SU-DHL-6 (cell line): ENCODE data around the gene INPP4B.

ENCODE experiments used
- H2AFZ ChIP-seq: fragments of 200-600 bp; sonication (generic); 2 replicates; pipeline ENCODE4 v1.6.1; 2014; ENCODE audit warnings: low read depth, mild to moderate bottlenecking, moderate library complexity, mixed read lengths, antibody characterized with exemption, low read length; ENCODE audit not compliant: severe bottlenecking
- H3F3A ChIP-seq: fragments of 200-600 bp; shearing (Covaris generic); 2 replicates; pipeline ENCODE4 v1.6.0; 2016; ENCODE audit warnings: antibody characterized with exemption, mild to moderate bottlenecking; ENCODE audit not compliant: insufficient read depth
- H3K27ac ChIP-seq: fragments of 200-600 bp; sonication (generic); 2 replicates; pipeline ENCODE4 v1.5.1; 2016; ENCODE audit warnings: low read depth, mild to moderate bottlenecking, low read length, moderate library complexity, mixed read lengths
- H3K27me3 ChIP-seq: fragments of 200-600 bp; sonication (generic), shearing (Covaris generic); 2 replicates; pipeline ENCODE4 v1.6.0; 2014; ENCODE audit warnings: mild to moderate bottlenecking, low read length
- H3K36me3 ChIP-seq: fragments of 200-600 bp; sonication (generic); 2 replicates; pipeline ENCODE4 v1.6.1; 2014; ENCODE audit warnings: mild to moderate bottlenecking, low read length, mixed read lengths
- H3K4me2 ChIP-seq: fragments of 300-600, 200-600 bp; shearing (Covaris generic), sonication (generic); 2 replicates; pipeline ENCODE4 v1.6.0; 2014; ENCODE audit warnings: low read length, low read depth, mild to moderate bottlenecking; ENCODE audit not compliant: poor library complexity, severe bottlenecking
- H3K4me3 ChIP-seq: fragments of 200-600 bp; sonication (generic); 2 replicates; pipeline ENCODE4 v1.5.1; 2014; ENCODE audit warnings: antibody characterized with exemption, low read length, mild to moderate bottlenecking, mixed read lengths; ENCODE audit not compliant: insufficient read depth, poor library complexity, severe bottlenecking
- H3K79me2 ChIP-seq: fragments of 200-600 bp; sonication (generic); 2 replicates; pipeline ENCODE4 v1.6.1; 2014; ENCODE audit warnings: mild to moderate bottlenecking, low read length, moderate library complexity; ENCODE audit not compliant: insufficient read depth
- H3K9ac ChIP-seq: fragments of 200-600 bp; sonication (generic); 2 replicates; pipeline ENCODE4 v1.7.0; 2014; ENCODE audit warnings: mild to moderate bottlenecking, low read length
- H3K9me2 ChIP-seq: fragments of 200-600 bp; sonication (generic); replicated peaks from 2 replicates; pipeline ENCODE4 v1.6.1; 2014; ENCODE audit warnings: low read length; ENCODE audit not compliant: insufficient read depth
- H3K9me3 ChIP-seq: fragments of 200-600 bp; sonication (generic); 2 replicates; pipeline ENCODE4 v1.6.1; 2014; ENCODE audit warnings: low read length, mixed read lengths; ENCODE audit not compliant: insufficient read depth
- H4K20me1 ChIP-seq: fragments of 200-600 bp; sonication (generic); 2 replicates; pipeline ENCODE4 v1.6.1; 2014; ENCODE audit warnings: low read depth, mild to moderate bottlenecking, antibody characterized with exemption, low read length, moderate library complexity, mixed read lengths
- CTCF ChIP-seq: fragments of 200-600 bp; sonication (generic); IDR thresholded peaks from one replicate; pipeline ENCODE4 v1.5.1; 2017; ENCODE audit warnings: antibody characterized with exemption, mild to moderate bottlenecking, low read length, moderate library complexity; ENCODE audit not compliant: insufficient read depth, poor library complexity, severe bottlenecking
- EZH2phosphoT487 ChIP-seq: fragments of 200-600 bp; sonication (generic), shearing (Covaris generic); conservative IDR thresholded peaks from 2 replicates; pipeline ENCODE4 v1.6.1; 2018; ENCODE audit warnings: mild to moderate bottlenecking, antibody characterized with exemption, low read length, moderate library complexity, mixed read lengths

Gene INPP4B

DNA sequence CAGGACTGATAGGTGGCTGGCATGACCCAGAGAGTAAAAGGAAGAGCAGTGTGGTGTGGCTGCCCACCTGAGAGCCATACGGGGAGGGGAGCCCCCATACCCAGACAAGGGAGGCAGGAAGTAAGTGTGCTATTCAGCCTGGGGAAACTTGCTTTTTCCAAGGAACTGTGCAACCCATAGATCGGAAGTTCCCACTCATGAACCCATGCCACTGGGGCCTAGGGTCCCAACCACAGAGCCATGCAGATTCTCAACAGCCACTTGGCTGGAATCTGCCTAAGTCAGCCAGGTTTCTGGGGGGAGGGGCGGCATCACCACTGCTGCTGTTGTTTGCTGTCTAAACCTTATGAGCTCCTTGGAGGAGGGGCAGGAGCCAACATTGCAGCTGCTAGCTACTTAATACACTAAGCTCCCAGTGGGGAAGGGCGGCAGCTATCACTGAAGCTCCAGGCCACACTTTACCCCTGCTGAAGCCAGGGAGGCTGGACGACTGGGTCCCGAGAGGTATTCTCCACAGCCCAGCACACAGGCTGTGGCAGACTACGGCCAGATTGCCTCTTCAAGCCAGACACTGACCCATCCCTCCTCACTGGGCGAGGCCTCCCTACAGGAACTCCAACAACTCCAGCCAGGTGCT lies 410.4 kb downstream of the INPP4B start:
- Histone ChIP-seq H3K4me2 (no peak overlapping the region), H2AFZ (no peak overlapping the region), H3K4me3 (no peak overlapping the region), H3K27ac (no peak overlapping the region), H4K20me1 (no peaks in the 10 kb centered on the region), H3K9ac (no peak overlapping the region), H3K36me3 (no peaks in the 10 kb centered on the region), H3F3A (no peaks in the 10 kb centered on the region), H3K27me3 (no peaks in the 10 kb centered on the region), H3K79me2 (no peaks in the 10 kb centered on the region), H3K9me3 (no peaks in the 10 kb centered on the region), H3K9me2 (no peaks in the 10 kb centered on the region)
- no peak for TF ChIP-seq CTCF
- no peak for TF ChIP-seq EZH2phosphoT487

DNA sequence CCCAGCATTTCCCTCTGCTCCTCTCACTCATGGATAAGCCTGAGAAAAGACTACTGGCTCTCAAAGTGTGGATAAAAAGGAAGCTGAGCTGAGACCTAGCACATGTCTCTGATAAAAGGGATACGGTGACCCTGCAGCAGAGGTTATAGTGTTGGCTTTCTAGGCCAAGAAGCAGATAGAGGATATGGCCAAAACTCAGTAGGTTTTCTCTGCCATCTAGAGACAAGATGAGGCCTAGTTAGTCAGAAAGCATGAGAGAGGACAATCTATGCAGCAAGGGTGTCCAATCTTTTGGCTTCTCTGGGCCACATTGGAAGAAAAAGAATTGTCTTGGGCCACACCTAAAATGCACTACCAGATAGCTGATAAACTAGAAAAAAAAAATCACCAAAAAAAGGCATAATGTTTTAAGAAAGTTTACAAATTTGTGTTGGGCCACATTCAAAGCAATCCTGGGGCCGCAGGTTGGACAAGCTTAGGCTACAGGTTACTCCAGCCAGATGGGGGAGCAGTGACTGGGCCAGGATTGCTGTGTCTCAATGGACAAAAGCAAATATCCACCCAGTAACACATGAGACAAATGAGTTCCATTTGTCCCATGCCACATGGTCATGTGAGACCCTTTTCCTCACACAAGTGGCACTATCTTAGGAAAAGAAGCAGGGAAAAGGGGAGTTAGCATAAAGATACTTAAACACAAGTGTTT lies 411.4 kb downstream of the INPP4B start:
- H3K9me3 ChIP-seq: no peaks in the 10 kb centered on the region
- H4K20me1 ChIP-seq: no peaks in the 10 kb centered on the region
- H3K27me3 ChIP-seq: no peaks in the 10 kb centered on the region
- no peaks in the 10 kb centered on the region for H3K9me2 ChIP-seq
- H3K79me2 ChIP-seq: no peaks in the 10 kb centered on the region
- H2AFZ ChIP-seq: no peak overlapping the region
- no peak overlapping the region for H3K4me3 ChIP-seq
- TF ChIP-seq EZH2phosphoT487 (no peak), CTCF (no peak)
- no peaks in the 10 kb centered on the region for H3F3A ChIP-seq
- no peaks in the 10 kb centered on the region for H3K36me3 ChIP-seq
- H3K4me2 ChIP-seq: no peak overlapping the region
- no peak overlapping the region for H3K27ac ChIP-seq
- no peak overlapping the region for H3K9ac ChIP-seq

- Histone ChIP-seq H3K9me2 (no peaks in the 10 kb centered on the region), H4K20me1 (no peaks in the 10 kb centered on the region), H3K79me2 (no peaks in the 10 kb centered on the region), H3K9ac (no peak overlapping the region), H3F3A (no peaks in the 10 kb centered on the region), H3K27ac (no peak overlapping the region), H3K27me3 (no peaks in the 10 kb centered on the region), H3K4me3 (no peak overlapping the region), H3K4me2 (no peak overlapping the region), H3K36me3 (no peaks in the 10 kb centered on the region), H3K9me3 (no peaks in the 10 kb centered on the region), H2AFZ (no peak overlapping the region)
- no peak for TF ChIP-seq CTCF
- no peak for TF ChIP-seq EZH2phosphoT487
Observed at GRCh38 chr4:142428715-142429114, 417.4 kb downstream of the INPP4B start.
